SK-N-SH (cell line): ENCODE data around the gene MRPL19. TPM values are rescaled to one million over a fixed set of nuclear protein-coding genes. Genes with fewer than 3 reads are reported as not detected.
A peak's percentile ranks its signal among the peaks of the same experiment; 100 is the strongest.
"Not testable (repeated sequence)": the region's sequence is repeated elsewhere in the genome, so short reads cannot be mapped to it uniquely, and the experiment has no call there.

Experiments used
- CTCF ChIA-PET: fragments of 300-600, 350-600 bp; formaldehyde crosslinking; extraction: SDS; loops from one replicate; lab custom pipeline; 2021; lab: Yijun Ruan, JAX
- POLR2A ChIA-PET: fragments of 350-600 bp; sonication (Branson Sonifier 250); formaldehyde crosslinking; extraction: SDS; loops from one replicate; lab custom pipeline; 2020; ENCODE audit warnings: antibody characterized with exemption, inconsistent platforms; lab: Yijun Ruan, JAX
- DNase-seq: peaks from one replicate; pipeline ENCODE4 v3.0.0; 2012
- H2AFZ ChIP-seq: fragments of 200-600 bp; sonication (generic); 2 replicates; pipeline ENCODE4 v1.8.1; 2016; ENCODE audit warnings: antibody characterized with exemption, mild to moderate bottlenecking, low read depth
- H3F3A ChIP-seq: fragments of 200-600 bp; sonication (generic); replicated peaks from 2 replicates; pipeline ENCODE3; 2016; ENCODE audit warnings: antibody characterized with exemption, mild to moderate bottlenecking; ENCODE audit not compliant: insufficient read depth
- H3K27ac ChIP-seq, 2 experiments: fragments of 200-500 bp in 1 of 2; fragments of 200-600 bp in 1 of 2; sonication (Bioruptor generic) in 1 of 2; sonication (generic), shearing (Covaris generic) in 1 of 2; 2 replicates each; pipeline versions ENCODE4 v1.5.1 to v1.6.1; 2014 to 2016; ENCODE audit warnings: low read depth in 2 of 2, inconsistent platforms in 1 of 2, low read length in 1 of 2, mild to moderate bottlenecking in 1 of 2, mixed read lengths in 1 of 2
- H3K27me3 ChIP-seq: fragments of 200-600 bp; sonication (generic), shearing (Covaris generic); 2 replicates; pipeline ENCODE4 v1.6.1; 2016; ENCODE audit warnings: mixed run types; ENCODE audit not compliant: insufficient read depth
- H3K36me3 ChIP-seq, 2 experiments: fragments of 200-500 bp in 1 of 2; fragments of 200-600 bp in 1 of 2; sonication (Bioruptor generic) in 1 of 2; sonication (generic) in 1 of 2; replicated peaks in 1 of 2; 2 replicates each; pipeline versions ENCODE3 to v1.5.1; 2014 to 2016; ENCODE audit warnings: low read length in 1 of 2, mild to moderate bottlenecking in 1 of 2; ENCODE audit not compliant: insufficient read depth in 2 of 2, control insufficient read depth in 1 of 2
- H3K4me1 ChIP-seq, 2 experiments: fragments of 200-500 bp in 1 of 2; fragments of 200-600 bp in 1 of 2; sonication (Bioruptor generic) in 1 of 2; sonication (generic), shearing (Covaris generic) in 1 of 2; 2 replicates each; pipeline versions ENCODE4 v1.5.1 to v1.6.1; 2014 to 2016; ENCODE audit warnings: low read depth in 1 of 2, low read length in 1 of 2, mixed run types in 1 of 2; ENCODE audit not compliant: insufficient read depth in 2 of 2, control insufficient read depth in 1 of 2
- H3K4me2 ChIP-seq: fragments of 200-600 bp; sonication (generic), shearing (Covaris generic); 2 replicates; pipeline ENCODE4 v1.6.1; 2017; ENCODE audit warnings: mixed run types
- H3K4me3 ChIP-seq, 2 experiments: fragments of 200-500 bp in 1 of 2; fragments of 200-600 bp in 1 of 2; sonication (Bioruptor generic) in 1 of 2; sonication (generic), shearing (Covaris generic) in 1 of 2; 2 replicates each; pipeline versions ENCODE4 v1.5.1 to v1.8.1; 2014 to 2016; ENCODE audit warnings: low read depth in 2 of 2, inconsistent platforms in 1 of 2, low read length in 1 of 2, mild to moderate bottlenecking in 1 of 2, mixed read lengths in 1 of 2, moderate library complexity in 1 of 2
- H3K79me2 ChIP-seq: fragments of 200-600 bp; sonication (generic); 2 replicates; pipeline ENCODE4 v1.8.1; 2017; ENCODE audit warnings: mild to moderate bottlenecking; ENCODE audit not compliant: insufficient read depth
- H3K9ac ChIP-seq: fragments of 200-600 bp; sonication (generic); 2 replicates; pipeline ENCODE4 v1.6.1; 2017; ENCODE audit warnings: mixed run types
- H3K9me2 ChIP-seq: fragments of 200-600 bp; sonication (generic); 2 replicates; pipeline ENCODE4 v1.6.1; 2017; ENCODE audit warnings: mixed run types
- H3K9me3 ChIP-seq: fragments of 200-600 bp; sonication (generic); 2 replicates; pipeline ENCODE4 v1.6.1; 2017; ENCODE audit warnings: mixed run types, mild to moderate bottlenecking, moderate library complexity
- H4K20me1 ChIP-seq: fragments of 200-600 bp; sonication (generic); 2 replicates; pipeline ENCODE4 v1.6.1; 2017; ENCODE audit warnings: mild to moderate bottlenecking, mixed run types; ENCODE audit not compliant: insufficient read depth
- CHD2 ChIP-seq: fragments of 150-350 bp; IDR thresholded peaks from 2 replicates; pipeline ENCODE4 v1.6.1; 2018; ENCODE audit warnings: low read length; ENCODE audit not compliant: partially characterized antibody
- CTCF ChIP-seq: fragments of 200-600 bp; sonication (generic); IDR thresholded peaks from 2 replicates; pipeline ENCODE4 v1.6.1; 2017; ENCODE audit warnings: antibody characterized with exemption, mild to moderate bottlenecking, moderate library complexity
- ELF1 ChIP-seq: IDR thresholded peaks from 2 replicates; pipeline ENCODE4 v1.4.0; 2012
- EP300 ChIP-seq, 2 experiments: IDR thresholded peaks; 2 replicates each; pipeline versions ENCODE4 v1.4.0 to v1.6.1; 2012; ENCODE audit warnings: borderline replicate concordance in 1 of 2, low read depth in 1 of 2, low read length in 1 of 2
- FOSL2 ChIP-seq: IDR thresholded peaks from 2 replicates; pipeline ENCODE4 v1.4.0; 2012; ENCODE audit warnings: low read depth, mild to moderate bottlenecking, moderate library complexity, borderline replicate concordance
- GABPA ChIP-seq: IDR thresholded peaks from 2 replicates; pipeline ENCODE4 v1.4.0; 2012; ENCODE audit warnings: low read depth, mild to moderate bottlenecking
- MAX ChIP-seq: IDR thresholded peaks from 2 replicates; pipeline ENCODE4 v1.4.0; 2012; ENCODE audit warnings: low read depth
- NRF1 ChIP-seq: IDR thresholded peaks from 2 replicates; pipeline ENCODE4 v1.6.1; 2012; ENCODE audit warnings: low read depth, mild to moderate bottlenecking, low read length
- POLR2AphosphoS5 ChIP-seq: IDR thresholded peaks from 2 replicates; pipeline ENCODE4 v1.6.1; 2012; ENCODE audit warnings: low read depth, low read length
- SMC3 ChIP-seq: IDR thresholded peaks from 2 replicates; pipeline ENCODE4 v1.6.1; 2012; ENCODE audit warnings: low read depth, low read length, improper control_type of control experiment
- TAF1 ChIP-seq: IDR thresholded peaks from 2 replicates; pipeline ENCODE4 v1.6.1; 2012; ENCODE audit warnings: low read depth, mild to moderate bottlenecking, low read length, moderate library complexity, borderline replicate concordance
- USF1 ChIP-seq: IDR thresholded peaks from 2 replicates; pipeline ENCODE4 v1.4.0; 2012; ENCODE audit warnings: low read depth, borderline replicate concordance
- YY1 ChIP-seq: IDR thresholded peaks from 2 replicates; pipeline ENCODE4 v1.4.0; 2012; ENCODE audit warnings: low read depth, mild to moderate bottlenecking
- WGBS: methylation state at CpG from one replicate; pipeline ENCODE4 v1.1.6; 2017; ENCODE audit warnings: low lambda C conversion rate; 5-methylcytosine and 5-hydroxymethylcytosine counted together
- polyA plus RNA-seq, 3 experiments: library from polyadenylated mRNA; depleted of rRNA; stranded (reverse); fragments of >200 nt; gene quantifications; 2 replicates each; pipeline ENCODE4 v1.2.3, GENCODE V29; 2012

MRPL19 gene
- polyA plus RNA-seq, 1 of the 3 experiments (the other 2 are of a cell fraction): 15.4 TPM

- 33% methylated on average over 14 of the region's 66 CpGs for WGBS
- peak within 1 kb of the TSS; percentile 66 to 71 for H3K4me3 ChIP-seq
- POLR2A ChIA-PET: no interaction called here
- peak within 1 kb of the TSS; percentile 72 for H3K9ac ChIP-seq
- H3K9me3 ChIP-seq: no peaks in the 10 kb centered on the region
- H3K9me2 ChIP-seq: no peaks in the 10 kb centered on the region
- H2AFZ ChIP-seq: peak within 1 kb of the TSS; percentile 96
- peak within 1 kb of the TSS; percentile 68 to 79 for H3K27ac ChIP-seq
- H3F3A ChIP-seq: peaks cover 13% of the 10 kb centered on the region
- H3K79me2 ChIP-seq: peaks cover 17% of the 10 kb centered on the region
- DNase-seq: peak; percentile 95
- peaks cover 3 to 10% of the 10 kb centered on the region in 2 experiments; a peak in 3 of 4 replicates for H3K4me1 ChIP-seq
- H3K27me3 ChIP-seq: no peaks in the 10 kb centered on the region
- H4K20me1 ChIP-seq: no peaks in the 10 kb centered on the region
- TF ChIP-seq TAF1: peak; percentile 71
- TF ChIP-seq ELF1: peak; percentile 65
- peak; percentile 34 for TF ChIP-seq NRF1
- TF ChIP-seq POLR2AphosphoS5: peak; percentile 69
- TF ChIP-seq GABPA: peak; percentile 75
- TF ChIP-seq EP300 (IDR thresholded peaks at IDR 0.05; ENCODE audit: borderline replicate concordance in 1 of 2, low read depth in 1 of 2, low read length in 1 of 2): 0 out of 4 replicates have a peak, but pooled peaks of 1 of the 2 experiments have one; percentile 30
- TF ChIP-seq YY1: peak; percentile 85
- TF ChIP-seq MAX: peak; percentile 96
- no peak for TF ChIP-seq CHD2
- no peak for TF ChIP-seq SMC3
- TF ChIP-seq FOSL2: no peak; the same call in 1 of the 2 replicates
- TF ChIP-seq USF1: 0 out of 2 replicates have a peak, but pooled peaks have one; percentile 49
- TF ChIP-seq CTCF: peak; percentile 39
- CTCF ChIA-PET: interaction anchor here (1.1 kb wide), 1 partner anchor 1809 kb away, joined by 3 read pairs; no protein-coding TSS in a partner anchor
- H3K36me3 ChIP-seq: peaks cover 5% of the 10 kb centered on the region in 2 experiments
- H3K4me2 ChIP-seq: peak within 1 kb of the TSS; percentile 88
Measured at GRCh38 chr2:75710577-75711253, 64.1 kb downstream of the MRPL19 start, which contains the start of gene GCFC2. GCFC2 (minus strand) TSS chr2:75710915; CDS start chr2:75710855, 60 bp downstream.

- WGBS: 98% methylated on average over 10 of the region's 31 CpGs
- H3K4me2 ChIP-seq, DNase-seq, H4K20me1 ChIP-seq, H3K36me3 ChIP-seq, H3F3A ChIP-seq, H3K27me3 ChIP-seq, H3K4me3 ChIP-seq, POLR2A ChIA-PET, H3K4me1 ChIP-seq, H3K9me3 ChIP-seq, H2AFZ ChIP-seq, H3K27ac ChIP-seq, H3K9me2 ChIP-seq, H3K9ac ChIP-seq: not testable (repeated sequence)
- CTCF ChIA-PET: interaction anchor here (1.7 kb wide), 1 partner anchor 19 kb away, joined by 7 read pairs; no protein-coding TSS in a partner anchor
- peaks cover 17% of the 10 kb centered on the region for H3K79me2 ChIP-seq
Measured at GRCh38 chr2:75711590-75711989, 65.0 kb downstream of the MRPL19 start.
